Stimulated activated CD8-positive, alpha-beta memory T cell treated with anti-CD3 and anti-CD28 coated beads, Interleukin-4, amount 100 ng/mL, for 1 hour (primary cell): ENCODE data around the gene MATR3.
"Not testable (repeated sequence)": the region's sequence is repeated elsewhere in the genome, so short reads cannot be mapped to it uniquely, and the experiment has no call there.

Experiments used
- DNase-seq, 2 donors: peaks; one replicate each; pipeline ENCODE4 v3.0.0-alpha.2; 2020; ENCODE audit warnings: low read depth in 2 of 2, low spot score in 1 of 2

MATR3 gene, protein sequence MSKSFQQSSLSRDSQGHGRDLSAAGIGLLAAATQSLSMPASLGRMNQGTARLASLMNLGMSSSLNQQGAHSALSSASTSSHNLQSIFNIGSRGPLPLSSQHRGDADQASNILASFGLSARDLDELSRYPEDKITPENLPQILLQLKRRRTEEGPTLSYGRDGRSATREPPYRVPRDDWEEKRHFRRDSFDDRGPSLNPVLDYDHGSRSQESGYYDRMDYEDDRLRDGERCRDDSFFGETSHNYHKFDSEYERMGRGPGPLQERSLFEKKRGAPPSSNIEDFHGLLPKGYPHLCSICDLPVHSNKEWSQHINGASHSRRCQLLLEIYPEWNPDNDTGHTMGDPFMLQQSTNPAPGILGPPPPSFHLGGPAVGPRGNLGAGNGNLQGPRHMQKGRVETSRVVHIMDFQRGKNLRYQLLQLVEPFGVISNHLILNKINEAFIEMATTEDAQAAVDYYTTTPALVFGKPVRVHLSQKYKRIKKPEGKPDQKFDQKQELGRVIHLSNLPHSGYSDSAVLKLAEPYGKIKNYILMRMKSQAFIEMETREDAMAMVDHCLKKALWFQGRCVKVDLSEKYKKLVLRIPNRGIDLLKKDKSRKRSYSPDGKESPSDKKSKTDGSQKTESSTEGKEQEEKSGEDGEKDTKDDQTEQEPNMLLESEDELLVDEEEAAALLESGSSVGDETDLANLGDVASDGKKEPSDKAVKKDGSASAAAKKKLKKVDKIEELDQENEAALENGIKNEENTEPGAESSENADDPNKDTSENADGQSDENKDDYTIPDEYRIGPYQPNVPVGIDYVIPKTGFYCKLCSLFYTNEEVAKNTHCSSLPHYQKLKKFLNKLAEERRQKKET

DNA sequence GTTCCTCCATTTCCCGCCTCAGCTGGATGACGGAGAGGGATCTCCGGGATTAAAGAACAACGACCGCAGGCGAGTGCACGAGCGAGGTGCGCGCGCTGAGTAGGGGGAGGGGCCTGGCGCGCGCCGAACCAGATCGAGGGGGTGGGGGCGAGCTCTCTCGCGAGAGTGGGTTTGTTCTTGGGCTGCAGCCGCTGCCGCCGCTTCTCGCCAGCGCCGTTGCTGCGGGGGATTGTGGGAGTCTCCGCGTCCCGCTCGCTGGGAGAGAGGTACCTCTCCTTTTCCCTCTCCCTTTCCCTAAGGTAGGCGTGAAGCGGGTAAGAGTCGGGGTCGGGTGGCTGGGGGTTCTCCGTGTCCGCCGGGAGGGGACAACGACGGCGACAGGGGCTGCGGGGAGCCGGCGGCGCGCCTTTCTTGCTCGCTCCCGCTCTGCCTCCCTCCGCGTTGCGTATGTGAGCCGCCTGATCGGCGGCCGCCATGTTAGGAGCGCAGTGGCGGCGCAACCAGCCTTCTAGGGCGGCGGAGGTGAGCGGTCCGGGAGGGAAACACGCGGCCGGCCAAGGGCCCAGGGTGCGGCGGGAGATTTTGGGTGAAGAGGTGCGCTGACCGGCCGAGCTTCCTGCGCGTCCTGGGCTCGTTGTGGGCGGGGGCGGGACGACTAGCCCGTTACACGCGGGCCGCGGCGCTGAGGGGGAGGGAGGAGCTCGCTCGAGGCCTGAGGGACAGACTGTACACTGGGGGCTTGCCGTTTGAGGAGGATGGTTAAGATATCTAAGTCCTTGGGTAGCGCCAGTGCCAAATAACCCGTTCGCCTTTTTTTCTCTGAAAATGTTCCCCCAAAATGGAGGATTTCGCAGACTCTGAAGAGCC, at the start of gene MATR3:
Gene MATR3 (plus strand): TSS at position 234 of the 867 bp plus-strand sequence. CDS start 13,676 bp downstream, outside the sequence.
- DNase-seq = peak; percentile 82 to 86

DNA sequence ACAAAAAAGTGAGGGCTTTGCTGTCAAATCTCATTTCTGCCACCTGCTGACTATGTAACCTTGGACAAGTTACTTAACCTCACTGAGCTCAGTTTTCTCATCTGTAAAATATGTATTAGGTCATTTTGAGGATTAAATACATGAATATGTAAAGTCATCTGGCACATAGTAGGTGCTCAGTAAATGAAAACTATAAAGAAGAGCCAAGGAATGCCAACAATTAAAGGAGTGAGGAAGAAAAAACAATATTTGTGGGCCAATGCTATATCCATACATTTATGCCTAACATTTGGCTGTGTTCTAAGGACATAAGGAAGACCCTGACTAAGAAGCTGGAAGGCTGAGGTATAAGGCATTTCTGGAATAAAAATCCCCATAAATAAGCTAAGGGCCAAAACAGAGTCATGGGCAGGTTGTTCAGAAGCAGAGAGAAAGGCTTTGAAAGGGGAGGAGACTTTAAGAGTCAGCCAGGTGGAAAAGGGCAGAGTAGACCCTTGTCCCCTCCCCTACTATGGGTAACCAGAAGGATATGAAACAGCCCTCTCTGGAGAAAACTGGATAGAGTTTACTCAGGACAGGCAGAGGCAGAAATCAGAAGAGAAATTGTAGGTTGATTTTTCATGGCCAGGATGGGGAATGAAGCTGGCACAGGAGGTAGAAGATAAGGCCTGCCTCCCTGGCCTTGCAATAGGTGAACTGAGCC, 47.8 kb upstream of the MATR3 start:
- DNase-seq = no peak

DNA sequence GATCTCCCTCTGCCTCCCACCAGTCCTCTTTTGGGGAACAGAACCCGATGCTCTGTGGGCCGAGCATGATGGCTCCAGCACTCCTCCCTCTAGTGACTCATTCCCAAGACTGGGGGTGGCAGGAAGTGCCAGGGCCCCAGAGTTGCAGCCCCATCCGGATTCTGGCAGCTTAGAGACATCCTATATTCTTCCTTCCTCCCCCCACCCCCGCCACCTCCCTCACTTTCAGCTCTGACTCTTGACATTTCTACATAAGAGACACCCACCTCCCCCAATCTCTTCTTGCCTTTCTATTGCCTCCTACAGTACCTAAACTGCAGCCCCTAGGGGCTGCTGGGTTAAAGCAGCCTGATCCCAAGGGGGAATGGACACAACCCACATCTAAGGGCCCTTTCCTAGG, 47.1 kb upstream of the MATR3 start:
- no peak for DNase-seq

DNA sequence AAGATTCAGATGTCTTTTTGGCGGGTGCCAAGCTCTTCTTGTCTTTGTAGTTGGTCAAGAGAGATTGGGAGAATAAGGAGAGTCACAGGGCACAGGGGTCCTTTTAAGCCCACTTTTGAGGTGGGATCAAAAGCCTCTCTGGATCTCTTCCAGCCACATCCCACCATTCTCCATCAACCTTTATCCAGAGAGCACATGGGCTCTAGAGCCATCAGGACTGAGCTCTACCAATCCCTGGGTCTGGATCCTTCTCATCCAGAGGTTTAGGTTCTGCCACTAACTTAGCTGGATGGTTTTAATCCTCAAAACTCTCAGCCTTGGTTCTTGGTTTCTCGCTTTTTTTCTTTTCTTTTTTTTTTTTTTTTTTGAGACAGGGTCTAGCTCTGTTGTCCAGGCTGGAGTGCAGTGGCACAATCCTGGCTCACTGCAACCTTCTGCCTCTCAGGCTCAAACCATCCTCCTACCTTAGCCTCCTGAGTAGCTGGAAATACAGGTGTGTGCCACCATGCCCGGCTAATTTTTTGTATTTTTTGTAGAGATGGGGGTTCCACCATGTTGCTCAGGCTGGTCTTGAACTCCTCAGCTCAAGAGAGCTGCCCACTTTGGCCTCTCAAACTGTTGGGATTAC, 44.6 kb upstream of the MATR3 start:
- DNase-seq = no peak

DNA sequence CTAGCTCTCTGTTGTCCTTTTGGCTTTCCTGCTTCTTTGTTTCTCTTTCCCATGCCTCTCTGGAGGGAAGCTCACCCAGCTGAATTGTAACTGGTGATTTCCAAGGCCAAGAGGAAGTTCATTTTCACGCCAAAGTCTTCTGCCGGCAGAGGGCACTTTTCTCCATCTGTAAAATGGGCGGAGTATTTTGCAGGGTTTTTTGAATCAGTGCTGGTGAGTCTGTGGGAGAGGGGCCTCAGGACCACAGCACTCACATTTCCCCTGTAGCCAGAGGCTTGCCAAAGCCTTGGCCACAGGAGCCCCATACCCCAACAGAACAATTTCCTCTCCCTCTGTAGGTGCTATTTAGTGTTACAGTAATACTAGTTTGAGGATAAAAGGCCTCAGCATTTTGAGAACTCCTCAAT, 42.3 kb upstream of the MATR3 start:
- DNase-seq = no peak

DNA sequence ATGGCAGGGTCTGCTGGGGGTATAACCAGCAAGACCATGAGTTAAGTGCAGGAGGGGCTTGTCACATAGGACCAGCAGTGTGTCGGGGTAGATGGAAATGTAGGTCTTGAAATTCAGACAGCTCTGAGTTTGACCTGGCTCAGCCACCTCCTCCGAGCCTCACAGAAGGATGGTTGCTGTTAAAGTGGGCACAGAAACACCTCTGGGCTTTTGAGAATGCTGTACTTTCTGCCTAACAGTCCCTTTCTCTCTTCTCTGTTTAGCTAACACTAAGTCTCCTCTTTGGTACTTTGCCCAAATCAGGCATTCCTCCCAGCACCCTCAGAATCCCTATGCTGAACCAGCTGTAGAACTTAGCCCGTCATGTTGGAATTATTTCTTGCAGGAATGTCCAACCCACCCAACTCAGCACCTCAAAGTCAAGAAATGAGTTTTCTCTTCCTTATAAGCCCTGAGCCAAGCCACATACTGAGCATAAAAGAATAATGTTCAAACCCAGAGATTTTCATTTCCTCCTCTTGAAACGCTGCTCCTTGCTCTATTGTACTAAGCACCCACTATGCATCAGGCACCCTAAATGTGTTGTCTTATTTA, 41.7 kb upstream of the MATR3 start:
- DNase-seq = no peak

DNA sequence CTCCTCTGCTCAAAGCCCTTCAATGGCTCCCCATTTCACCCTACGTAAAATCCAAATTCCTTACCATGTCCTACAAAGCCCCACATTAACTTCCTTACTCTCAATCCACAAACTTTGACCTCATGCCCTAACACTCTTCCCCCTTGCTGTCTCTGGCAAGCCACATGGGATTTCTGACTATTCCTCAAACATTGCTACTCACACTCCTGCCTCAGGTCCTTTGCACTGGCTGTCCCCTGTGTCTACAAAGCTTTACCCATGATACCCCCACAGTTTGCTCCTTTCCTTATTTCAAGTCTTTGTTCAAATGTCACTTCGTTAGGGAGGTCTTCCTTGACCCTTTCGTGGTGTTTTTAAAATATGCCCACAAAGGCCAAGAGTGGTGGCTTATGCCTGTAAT, 40.4 kb upstream of the MATR3 start:
- no peak for DNase-seq

DNA sequence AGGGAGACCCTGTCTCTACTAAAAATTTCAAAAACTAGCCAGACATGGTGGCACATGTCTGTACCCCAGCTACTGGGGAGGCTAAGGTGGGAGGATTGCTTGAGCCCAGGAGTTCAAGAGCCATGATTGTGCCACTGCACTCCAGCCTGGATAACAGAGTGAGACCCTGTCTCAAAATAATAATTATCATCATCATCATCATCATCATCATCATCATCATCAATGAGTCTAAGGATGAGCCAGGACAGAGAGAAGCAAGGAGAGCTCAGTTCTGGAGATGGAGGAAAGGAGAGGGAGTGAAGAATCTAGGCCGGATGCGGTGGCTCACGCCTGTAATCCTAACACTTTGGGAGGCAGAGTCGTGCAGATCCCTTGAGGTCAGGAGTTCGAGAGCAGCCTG, 36.7 kb upstream of the MATR3 start:
- no peak for DNase-seq

DNA sequence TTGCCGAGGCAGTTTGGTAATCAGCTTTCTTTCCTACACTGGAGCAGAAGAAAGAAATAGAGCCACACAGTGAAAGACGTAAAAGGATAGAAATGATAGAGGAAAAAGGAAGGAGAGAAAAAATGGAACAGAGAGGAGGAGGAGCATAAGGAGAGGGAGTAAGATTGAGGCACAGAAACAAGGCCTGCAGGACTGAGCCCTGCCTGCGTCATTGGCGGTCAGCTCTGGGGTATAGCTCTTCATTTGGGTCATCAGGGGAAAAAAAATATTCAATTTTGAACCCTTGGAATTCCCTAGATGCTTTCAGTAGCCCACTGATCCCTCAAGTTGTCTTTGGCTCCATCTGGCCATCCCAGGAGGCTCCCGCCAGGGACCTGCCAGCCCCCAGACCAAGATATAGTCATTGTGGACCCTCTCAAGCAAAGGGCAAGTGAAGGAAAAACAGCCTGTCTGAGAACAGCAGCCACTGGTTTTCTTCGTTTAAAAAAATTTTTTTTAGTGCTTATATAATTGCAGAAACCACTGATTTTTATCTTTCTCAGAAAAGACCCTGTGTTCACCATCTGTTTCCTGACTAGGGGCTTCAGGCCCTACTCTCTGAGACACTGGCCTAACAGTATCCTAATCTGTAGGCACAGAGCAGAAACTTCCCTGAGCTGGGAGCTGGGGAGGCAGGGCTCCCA, 31.3 kb upstream of the MATR3 start:
- no peak for DNase-seq

DNA sequence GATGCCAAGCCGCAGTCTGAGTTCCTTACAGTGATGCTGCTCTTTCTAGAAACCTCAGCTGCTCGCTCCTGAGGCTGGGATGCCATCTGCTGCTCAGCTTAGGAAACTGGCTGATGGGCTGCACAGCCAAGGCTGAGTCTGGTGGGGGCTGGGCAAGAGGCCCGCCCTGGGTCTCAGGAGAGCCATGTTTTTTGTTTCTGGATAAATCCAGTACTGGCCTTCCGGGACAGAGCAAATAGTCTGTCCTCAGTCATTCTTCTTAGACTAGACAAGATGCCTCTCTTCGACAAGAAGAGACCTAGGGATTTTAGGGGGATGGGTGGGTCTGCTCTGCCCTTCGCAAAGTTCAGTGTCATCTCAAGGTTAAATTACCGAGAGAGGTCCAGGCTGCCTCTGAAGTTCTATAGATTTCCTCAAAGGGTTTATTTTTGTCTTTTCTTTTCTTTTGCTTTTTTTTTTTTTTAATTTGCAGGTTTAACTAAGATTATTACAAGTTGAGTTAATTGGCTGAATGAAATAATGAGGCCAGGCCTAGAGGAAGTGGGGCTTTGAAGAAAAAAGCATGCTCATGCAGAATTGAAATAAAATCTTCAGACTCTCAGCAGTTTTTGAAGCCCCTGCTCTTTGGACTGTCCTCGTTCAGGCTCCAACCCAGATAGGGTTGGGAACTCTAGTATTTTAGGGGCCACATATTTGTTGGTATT, 30.6 kb upstream of the MATR3 start:
- peak; percentile 11 to 40 for DNase-seq

DNA sequence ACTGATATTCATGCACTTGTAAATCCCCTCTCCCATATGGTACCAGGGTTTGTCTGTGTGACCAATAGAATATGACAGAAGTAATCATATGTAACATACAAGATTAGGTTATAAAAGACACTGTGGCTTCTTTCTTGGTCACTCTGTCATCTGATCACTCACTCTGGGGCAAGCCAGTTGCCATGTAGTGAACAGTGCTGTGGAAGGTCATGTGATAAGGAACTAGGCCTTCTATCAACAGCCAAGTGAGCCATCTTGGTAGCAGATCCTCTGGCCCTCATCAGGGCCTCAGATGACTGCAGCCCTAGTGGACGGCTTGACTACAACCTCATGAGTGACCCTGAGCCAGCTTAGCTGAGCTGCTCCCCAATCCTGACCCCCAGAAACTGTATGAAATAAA, 30.0 kb upstream of the MATR3 start:
- DNase-seq = no peak

DNA sequence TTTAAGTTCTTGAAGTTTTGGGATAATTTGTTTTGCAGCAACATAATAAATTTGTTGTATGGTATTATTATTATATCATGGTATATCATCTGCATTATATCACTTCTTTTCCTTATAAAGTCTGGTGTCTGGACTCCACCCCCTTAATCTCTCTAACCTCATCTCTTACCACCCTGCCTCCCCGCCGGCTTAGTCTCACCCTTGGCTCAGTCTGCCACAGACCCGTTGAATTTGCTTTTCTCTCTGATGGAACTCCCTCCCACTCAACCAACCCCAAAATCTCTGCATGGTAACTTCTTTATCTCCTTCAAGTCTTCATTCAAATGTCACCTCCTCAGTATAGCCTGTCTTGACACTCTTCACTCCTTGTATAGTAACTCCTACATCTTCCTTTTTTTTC, 29.6 kb upstream of the MATR3 start:
- DNase-seq = no peak

DNA sequence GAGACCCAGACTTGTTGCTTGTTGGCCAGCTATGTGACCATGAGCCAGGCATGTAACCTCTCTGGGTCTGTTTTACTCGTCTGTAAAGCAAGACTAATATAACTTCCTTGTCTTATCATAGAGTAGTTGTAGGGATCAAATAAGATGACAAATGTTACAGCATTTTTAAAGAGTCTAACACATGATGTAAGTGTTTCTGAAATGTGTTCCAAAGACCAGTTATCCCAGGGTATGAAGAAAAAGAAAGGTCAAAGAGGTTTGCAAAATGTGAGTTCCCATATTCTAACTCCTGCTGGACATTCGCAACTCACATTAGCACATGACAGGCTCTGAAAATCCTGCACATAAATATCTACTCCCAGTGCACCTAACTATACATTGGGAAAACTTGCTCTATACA, 28.5 kb upstream of the MATR3 start:
- no peak for DNase-seq

DNA sequence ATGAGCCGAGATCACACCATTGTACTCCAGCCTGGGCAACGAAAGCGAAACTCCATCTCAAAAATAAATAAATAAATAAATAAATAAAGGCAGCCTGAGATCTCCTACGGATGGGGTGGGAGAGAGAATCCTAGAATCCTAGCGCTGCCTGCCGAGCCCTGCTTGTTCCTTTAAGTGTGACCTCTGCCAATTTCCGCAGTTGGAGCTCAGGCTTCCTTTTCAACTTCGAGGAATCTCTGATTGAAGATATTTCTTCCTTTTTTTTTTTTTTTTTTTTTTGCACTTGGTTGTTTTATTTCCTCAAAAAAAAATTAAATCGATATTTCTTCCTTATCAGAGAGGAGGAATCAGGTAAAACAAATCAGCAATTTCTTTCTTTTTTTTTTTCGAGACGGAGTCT, 27.3 kb upstream of the MATR3 start:
- no peak for DNase-seq

DNA sequence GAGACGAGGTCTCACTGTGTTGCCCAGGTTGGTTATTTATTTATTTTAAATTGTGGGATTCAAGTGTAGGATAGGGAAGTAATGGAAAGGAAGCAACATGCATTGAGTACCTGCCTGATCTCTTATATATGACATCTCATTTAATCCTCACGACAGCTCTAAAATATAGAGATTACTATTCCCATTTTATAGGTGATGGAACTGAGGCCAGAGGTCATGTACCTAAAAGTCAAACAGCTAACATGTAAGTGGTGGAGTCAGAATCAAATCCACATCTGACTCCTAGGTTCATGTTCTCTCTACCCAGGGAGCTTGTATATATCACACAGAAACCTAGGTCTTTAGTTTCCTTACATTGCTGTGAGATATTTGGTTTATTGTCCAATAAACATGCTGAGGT, 26.1 kb upstream of the MATR3 start:
- DNase-seq = no peak

DNA sequence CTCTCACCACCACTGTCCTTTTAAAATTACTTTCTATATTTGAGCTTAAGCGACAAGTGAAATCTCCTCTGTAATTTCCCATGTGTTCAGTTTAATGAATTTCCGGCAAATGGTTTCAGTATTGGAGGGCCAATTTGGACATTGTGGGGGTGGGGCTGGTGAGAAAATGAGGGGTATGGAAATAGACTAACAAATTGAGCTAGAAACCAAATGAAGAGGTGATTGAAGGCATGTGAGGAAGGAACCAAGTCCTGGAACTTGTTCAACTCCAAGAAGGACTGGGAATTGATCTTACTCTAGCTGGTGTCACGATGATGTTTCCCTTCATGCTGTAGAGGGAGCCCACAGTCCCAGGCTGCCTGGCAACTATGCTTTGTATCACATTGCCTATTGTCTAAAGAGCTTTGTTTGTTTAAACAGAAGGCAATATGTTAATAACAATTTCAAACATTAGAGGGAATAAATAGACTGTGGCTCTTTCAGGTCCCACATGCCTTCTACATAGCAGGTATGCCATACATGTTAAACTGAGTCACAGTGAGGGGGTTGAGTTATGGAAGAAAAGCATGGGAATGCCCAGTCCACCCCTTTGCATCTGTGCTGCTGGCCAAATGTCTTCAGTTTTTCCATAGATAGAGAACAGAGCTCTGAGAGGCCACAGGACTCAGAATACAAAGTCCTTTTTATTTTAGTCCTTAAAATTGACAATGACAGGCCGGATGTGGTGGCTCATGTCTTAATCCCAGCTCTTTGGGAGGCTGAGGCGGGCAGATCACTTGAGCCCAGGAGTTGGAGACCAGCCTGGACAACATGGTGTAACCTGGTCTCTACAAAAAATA, 25.0 kb upstream of the MATR3 start:
- DNase-seq = no peak

DNA sequence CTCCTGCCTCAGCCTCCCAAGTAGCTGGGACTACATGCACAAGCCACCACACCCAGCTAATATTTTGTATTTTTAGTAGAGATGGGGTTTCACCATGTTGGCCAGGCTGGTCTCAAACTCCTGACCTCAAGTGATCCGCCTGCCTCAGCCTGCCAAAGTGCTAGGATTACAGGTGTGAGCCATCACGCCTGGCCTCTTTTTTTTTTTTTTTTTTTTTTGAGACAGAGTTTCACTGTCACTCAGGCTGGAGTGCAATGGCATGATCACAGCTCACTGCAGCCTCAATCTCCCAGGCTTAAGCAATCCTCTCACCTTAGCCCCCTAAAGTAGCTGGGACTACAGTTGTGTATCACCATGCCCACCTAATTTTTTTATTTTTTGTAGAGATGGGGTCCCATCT, 22.8 kb upstream of the MATR3 start:
- DNase-seq = not testable (repeated sequence)
